ENCODE data around the gene TATDN2.
"Not testable (repeated sequence)": the region's sequence is repeated elsewhere in the genome, so short reads cannot be mapped to it uniquely, and the experiment has no call there.

DNA sequence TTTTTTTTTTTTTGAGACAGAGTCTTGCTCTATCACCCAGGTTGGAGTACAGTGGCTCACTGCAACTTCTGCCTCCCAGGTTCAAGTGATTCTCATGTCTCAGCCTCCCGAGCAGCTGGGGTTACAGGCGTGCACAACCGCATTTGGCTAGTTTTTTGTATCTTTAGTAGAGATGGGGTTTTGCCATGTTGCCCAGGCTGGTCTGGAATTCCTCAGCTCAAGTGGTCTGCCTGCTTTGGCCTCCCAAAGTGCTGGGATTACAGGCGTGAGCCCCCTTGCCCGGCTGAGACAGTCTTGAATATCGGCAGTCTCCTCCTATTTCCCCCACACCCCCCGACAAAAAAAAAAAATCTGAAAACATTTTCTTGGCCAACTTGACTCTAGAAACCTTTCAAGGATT is 18.7 kb downstream of the TATDN2 start:
- TF ChIP-seq, protein P1, sequence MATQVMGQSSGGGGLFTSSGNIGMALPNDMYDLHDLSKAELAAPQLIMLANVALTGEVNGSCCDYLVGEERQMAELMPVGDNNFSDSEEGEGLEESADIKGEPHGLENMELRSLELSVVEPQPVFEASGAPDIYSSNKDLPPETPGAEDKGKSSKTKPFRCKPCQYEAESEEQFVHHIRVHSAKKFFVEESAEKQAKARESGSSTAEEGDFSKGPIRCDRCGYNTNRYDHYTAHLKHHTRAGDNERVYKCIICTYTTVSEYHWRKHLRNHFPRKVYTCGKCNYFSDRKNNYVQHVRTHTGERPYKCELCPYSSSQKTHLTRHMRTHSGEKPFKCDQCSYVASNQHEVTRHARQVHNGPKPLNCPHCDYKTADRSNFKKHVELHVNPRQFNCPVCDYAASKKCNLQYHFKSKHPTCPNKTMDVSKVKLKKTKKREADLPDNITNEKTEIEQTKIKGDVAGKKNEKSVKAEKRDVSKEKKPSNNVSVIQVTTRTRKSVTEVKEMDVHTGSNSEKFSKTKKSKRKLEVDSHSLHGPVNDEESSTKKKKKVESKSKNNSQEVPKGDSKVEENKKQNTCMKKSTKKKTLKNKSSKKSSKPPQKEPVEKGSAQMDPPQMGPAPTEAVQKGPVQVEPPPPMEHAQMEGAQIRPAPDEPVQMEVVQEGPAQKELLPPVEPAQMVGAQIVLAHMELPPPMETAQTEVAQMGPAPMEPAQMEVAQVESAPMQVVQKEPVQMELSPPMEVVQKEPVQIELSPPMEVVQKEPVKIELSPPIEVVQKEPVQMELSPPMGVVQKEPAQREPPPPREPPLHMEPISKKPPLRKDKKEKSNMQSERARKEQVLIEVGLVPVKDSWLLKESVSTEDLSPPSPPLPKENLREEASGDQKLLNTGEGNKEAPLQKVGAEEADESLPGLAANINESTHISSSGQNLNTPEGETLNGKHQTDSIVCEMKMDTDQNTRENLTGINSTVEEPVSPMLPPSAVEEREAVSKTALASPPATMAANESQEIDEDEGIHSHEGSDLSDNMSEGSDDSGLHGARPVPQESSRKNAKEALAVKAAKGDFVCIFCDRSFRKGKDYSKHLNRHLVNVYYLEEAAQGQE (IDR thresholded peaks at IDR 0.05; ENCODE audit: borderline replicate concordance), result not testable (repeated sequence)
- TF ChIP-seq, protein P1 (CRISPR knock-in tag; IDR thresholded peaks at IDR 0.05; ENCODE audit: low read depth), result not testable (repeated sequence)
- TF ChIP-seq RCOR1 (IDR thresholded peaks at IDR 0.05; ENCODE audit: borderline replicate concordance in 1 of 2, low read depth in 2 of 2, low read length in 2 of 2); GABPB2 (CRISPR knock-in tag; conservative IDR thresholded peaks at IDR 0.05); SMARCA4 (IDR thresholded peaks at IDR 0.05); MCM7 (IDR thresholded peaks at IDR 0.05); POLR2AphosphoS2 (IDR thresholded peaks at IDR 0.05; ENCODE audit: low read length); CBX8 (IDR thresholded peaks at IDR 0.05; ENCODE audit: borderline replicate concordance, extremely low read depth, low read depth, low read length, poor library complexity, severe bottlenecking); POLR2A (conservative IDR thresholded peaks at IDR 0.05); TOE1 (IDR thresholded peaks at IDR 0.05; ENCODE audit: borderline replicate concordance); TOE1 (CRISPR knock-in tag; IDR thresholded peaks at IDR 0.05; ENCODE audit: borderline replicate concordance, low read depth); EZH2 (IDR thresholded peaks at IDR 0.05; ENCODE audit: borderline replicate concordance, low read depth, low read length); ZNF274 (IDR thresholded peaks at IDR 0.05; ENCODE audit: borderline replicate concordance, low read depth, low read length): not testable (repeated sequence)
- TF ChIP-seq, protein P2, sequence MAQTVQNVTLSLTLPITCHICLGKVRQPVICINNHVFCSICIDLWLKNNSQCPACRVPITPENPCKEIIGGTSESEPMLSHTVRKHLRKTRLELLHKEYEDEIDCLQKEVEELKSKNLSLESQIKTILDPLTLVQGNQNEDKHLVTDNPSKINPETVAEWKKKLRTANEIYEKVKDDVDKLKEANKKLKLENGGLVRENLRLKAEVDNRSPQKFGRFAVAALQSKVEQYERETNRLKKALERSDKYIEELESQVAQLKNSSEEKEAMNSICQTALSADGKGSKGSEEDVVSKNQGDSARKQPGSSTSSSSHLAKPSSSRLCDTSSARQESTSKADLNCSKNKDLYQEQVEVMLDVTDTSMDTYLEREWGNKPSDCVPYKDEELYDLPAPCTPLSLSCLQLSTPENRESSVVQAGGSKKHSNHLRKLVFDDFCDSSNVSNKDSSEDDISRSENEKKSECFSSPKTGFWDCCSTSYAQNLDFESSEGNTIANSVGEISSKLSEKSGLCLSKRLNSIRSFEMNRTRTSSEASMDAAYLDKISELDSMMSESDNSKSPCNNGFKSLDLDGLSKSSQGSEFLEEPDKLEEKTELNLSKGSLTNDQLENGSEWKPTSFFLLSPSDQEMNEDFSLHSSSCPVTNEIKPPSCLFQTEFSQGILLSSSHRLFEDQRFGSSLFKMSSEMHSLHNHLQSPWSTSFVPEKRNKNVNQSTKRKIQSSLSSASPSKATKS (CRISPR knock-in tag; IDR thresholded peaks at IDR 0.05), result not testable (repeated sequence)
- TF ChIP-seq, protein P3, sequence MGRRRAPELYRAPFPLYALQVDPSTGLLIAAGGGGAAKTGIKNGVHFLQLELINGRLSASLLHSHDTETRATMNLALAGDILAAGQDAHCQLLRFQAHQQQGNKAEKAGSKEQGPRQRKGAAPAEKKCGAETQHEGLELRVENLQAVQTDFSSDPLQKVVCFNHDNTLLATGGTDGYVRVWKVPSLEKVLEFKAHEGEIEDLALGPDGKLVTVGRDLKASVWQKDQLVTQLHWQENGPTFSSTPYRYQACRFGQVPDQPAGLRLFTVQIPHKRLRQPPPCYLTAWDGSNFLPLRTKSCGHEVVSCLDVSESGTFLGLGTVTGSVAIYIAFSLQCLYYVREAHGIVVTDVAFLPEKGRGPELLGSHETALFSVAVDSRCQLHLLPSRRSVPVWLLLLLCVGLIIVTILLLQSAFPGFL (CRISPR knock-in tag; IDR thresholded peaks at IDR 0.05), result not testable (repeated sequence)
- TF ChIP-seq, protein P4, sequence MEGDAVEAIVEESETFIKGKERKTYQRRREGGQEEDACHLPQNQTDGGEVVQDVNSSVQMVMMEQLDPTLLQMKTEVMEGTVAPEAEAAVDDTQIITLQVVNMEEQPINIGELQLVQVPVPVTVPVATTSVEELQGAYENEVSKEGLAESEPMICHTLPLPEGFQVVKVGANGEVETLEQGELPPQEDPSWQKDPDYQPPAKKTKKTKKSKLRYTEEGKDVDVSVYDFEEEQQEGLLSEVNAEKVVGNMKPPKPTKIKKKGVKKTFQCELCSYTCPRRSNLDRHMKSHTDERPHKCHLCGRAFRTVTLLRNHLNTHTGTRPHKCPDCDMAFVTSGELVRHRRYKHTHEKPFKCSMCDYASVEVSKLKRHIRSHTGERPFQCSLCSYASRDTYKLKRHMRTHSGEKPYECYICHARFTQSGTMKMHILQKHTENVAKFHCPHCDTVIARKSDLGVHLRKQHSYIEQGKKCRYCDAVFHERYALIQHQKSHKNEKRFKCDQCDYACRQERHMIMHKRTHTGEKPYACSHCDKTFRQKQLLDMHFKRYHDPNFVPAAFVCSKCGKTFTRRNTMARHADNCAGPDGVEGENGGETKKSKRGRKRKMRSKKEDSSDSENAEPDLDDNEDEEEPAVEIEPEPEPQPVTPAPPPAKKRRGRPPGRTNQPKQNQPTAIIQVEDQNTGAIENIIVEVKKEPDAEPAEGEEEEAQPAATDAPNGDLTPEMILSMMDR (IDR thresholded peaks at IDR 0.05 in 2 of 3, conservative IDR thresholded peaks at IDR 0.05 in 1 of 3; ENCODE audit: insufficient read depth in 2 of 3, low read depth in 1 of 3, low read length in 3 of 3), result not testable (repeated sequence)

All from K562 (cell line).